Sigmoid colon (tissue), 7 donors: ENCODE data around the gene BAHCC1. TPM values are rescaled to one million over a fixed set of nuclear protein-coding genes. Genes with fewer than 3 reads are reported as not detected.

Experiments
- DNase-seq: peaks from one replicate; pipeline ENCODE4 v3.0.0-alpha.2; 2019
- H3K27ac ChIP-seq, 4 donors: fragments of 200-600 bp; sonication (generic); one replicate each; pipeline ENCODE4 v1.5.1; 2016 to 2019; ENCODE audit warnings: mild to moderate bottlenecking in 1 of 4
- H3K27me3 ChIP-seq, 3 donors: fragments of 200-600 bp; sonication (generic); one replicate each; pipeline ENCODE4 v1.5.1; 2019; ENCODE audit warnings: mild to moderate bottlenecking in 1 of 3
- H3K36me3 ChIP-seq, 4 donors: fragments of 200-600 bp; sonication (generic); one replicate each; pipeline ENCODE4 v1.5.1; 2016 to 2019
- H3K4me1 ChIP-seq, 4 donors: fragments of 200-600 bp; sonication (generic); one replicate each; pipeline ENCODE4 v1.5.1; 2017 to 2019
- H3K4me3 ChIP-seq, 4 donors: fragments of 200-600 bp; sonication (generic); one replicate each; pipeline ENCODE4 v1.5.1; 2017 to 2019; ENCODE audit warnings: mild to moderate bottlenecking in 2 of 4, moderate library complexity in 1 of 4
- H3K9me3 ChIP-seq, 4 donors: fragments of 200-600 bp in 3 of 4; sonication (generic) in 3 of 4; one replicate each; pipeline versions ENCODE4 v1.5.1 to v1.6.1; 2013 to 2019
- CTCF ChIP-seq, 4 experiments: fragments of 450-650 bp in 3 of 4; fragments of 200-600 bp in 1 of 4; IDR thresholded peaks; one replicate each; pipeline ENCODE4 v1.5.1; 2016 to 2019; ENCODE audit warnings: antibody characterized with exemption in 4 of 4, mild to moderate bottlenecking in 3 of 4, moderate library complexity in 2 of 4
- EP300 ChIP-seq, 4 donors: sonication (generic); formaldehyde crosslinking; IDR thresholded peaks; one replicate each; pipeline ENCODE4 v1.6.1; 2017; ENCODE audit warnings: antibody characterized with exemption in 4 of 4
- POLR2A ChIP-seq, 2 donors: fragments of 450-650 bp; IDR thresholded peaks; one replicate each; pipeline ENCODE4 v1.6.1; 2016; ENCODE audit warnings: antibody characterized with exemption in 2 of 2, mild to moderate bottlenecking in 2 of 2, moderate library complexity in 2 of 2
- POLR2AphosphoS5 ChIP-seq, 4 donors: sonication (generic); formaldehyde crosslinking; IDR thresholded peaks; one replicate each; pipeline ENCODE4 v1.6.1; 2017; ENCODE audit warnings: antibody characterized with exemption in 4 of 4
- WGBS, 2 donors: extraction: QIAGEN DNeasy Blood & Tissue Kit; methylation state at CpG; one replicate each; pipeline ENCODE4 v1.1.7; 2013; 5-methylcytosine and 5-hydroxymethylcytosine counted together
- intact Hi-C: fragments of 100-400 bp; cut with DNase I; formaldehyde crosslinking; loops from one replicate; pipeline ENCODE4 v1.15.1; 2023
- polyA plus RNA-seq, 3 donors: library from polyadenylated mRNA; stranded (reverse); fragments of 200-250 nt; gene quantifications; one replicate each; pipeline ENCODE4 v1.2.3, GENCODE V29; 2013
- total RNA-seq, 4 donors: library from RNA; depleted of rRNA; stranded (reverse); fragments of >200 nt; gene quantifications; one replicate each; pipeline ENCODE4 v1.1.0, GENCODE V29; 2016
- donor health status: healthy with polysubstance abuse.
- donor health status: Bipolar disorder and iron deficiency.
- donor health status: healthy.

Gene BAHCC1
- total and polyA plus RNA-seq, 7 donors: 1.8 to 18.6 (median 6.4) TPM

- DNase-seq: no peak
- no peak overlapping the region for H3K27ac ChIP-seq
- WGBS, 2 donors: 93% methylated on average over 25 of the region's 25 CpGs
- H3K4me3 ChIP-seq: no peak overlapping the region
- H3K27me3 ChIP-seq: no peaks in the 10 kb centered on the region
- no peaks in the 10 kb centered on the region for H3K9me3 ChIP-seq
- H3K4me1 ChIP-seq: no peaks in the 10 kb centered on the region
- H3K36me3 ChIP-seq: peaks cover 0 to 43% (median 3%) of the 10 kb centered on the region in 4 donors
- intact Hi-C loops: no loop called here
- TF ChIP-seq EP300 (IDR thresholded peaks at IDR 0.05) (no peak), POLR2AphosphoS5 (IDR thresholded peaks at IDR 0.05) (no peak), CTCF (IDR thresholded peaks at IDR 0.05) (no peak), POLR2A (IDR thresholded peaks at IDR 0.05) (no peak)
These were observed 52.2 kb downstream of the BAHCC1 start for GRCh38 chr17:81447331-81447933.

- 80 to 92% methylated on average over 25 of the region's 25 CpGs for WGBS, 2 donors
- no peak for DNase-seq
- Histone ChIP-seq H3K4me3 (no peak overlapping the region), H3K4me1 (no peaks in the 10 kb centered on the region), H3K27me3 (no peaks in the 10 kb centered on the region), H3K9me3 (no peaks in the 10 kb centered on the region), H3K36me3 (peaks cover 0 to 40% (median 2%) of the 10 kb centered on the region in 4 donors), H3K27ac (no peak overlapping the region)
- intact Hi-C loops: no loop called here
- TF ChIP-seq POLR2AphosphoS5 (IDR thresholded peaks at IDR 0.05): no peak
- TF ChIP-seq POLR2A (IDR thresholded peaks at IDR 0.05): no peak
- no peak for TF ChIP-seq EP300 (IDR thresholded peaks at IDR 0.05)
These were observed 53.2 kb downstream of the BAHCC1 start for GRCh38 chr17:81448442-81448841.

GRCh38 chr17:81448950-81449349 lies 53.7 kb downstream of the BAHCC1 start:
- intact Hi-C loops: no loop called here
- no peaks in the 10 kb centered on the region for H3K4me1 ChIP-seq
- no peak for DNase-seq
- H3K9me3 ChIP-seq: no peaks in the 10 kb centered on the region
- WGBS, 2 donors: 77 to 90% methylated on average over 12 of the region's 12 CpGs
- no peak for TF ChIP-seq POLR2A (IDR thresholded peaks at IDR 0.05)
- TF ChIP-seq EP300 (IDR thresholded peaks at IDR 0.05): no peak
- TF ChIP-seq POLR2AphosphoS5 (IDR thresholded peaks at IDR 0.05): no peak
- TF ChIP-seq CTCF (IDR thresholded peaks at IDR 0.05): no peak
- H3K36me3 ChIP-seq: peaks cover 0 to 36% (median 2%) of the 10 kb centered on the region in 4 donors
- H3K4me3 ChIP-seq: no peak overlapping the region
- no peak overlapping the region for H3K27ac ChIP-seq
- H3K27me3 ChIP-seq: no peaks in the 10 kb centered on the region

GRCh38 chr17:81449351-81449750 lies 54.1 kb downstream of the BAHCC1 start:
- Histone ChIP-seq H3K36me3 (peaks cover 0 to 36% (median 2%) of the 10 kb centered on the region in 4 donors), H3K4me1 (no peaks in the 10 kb centered on the region), H3K4me3 (no peak overlapping the region), H3K27me3 (no peaks in the 10 kb centered on the region), H3K27ac (no peak overlapping the region), H3K9me3 (no peaks in the 10 kb centered on the region)
- intact Hi-C loops: no loop called here
- 71 to 81% methylated on average over 8 of the region's 8 CpGs for WGBS, 2 donors
- DNase-seq: no peak
- TF ChIP-seq CTCF (IDR thresholded peaks at IDR 0.05) (no peak), EP300 (IDR thresholded peaks at IDR 0.05) (no peak), POLR2AphosphoS5 (IDR thresholded peaks at IDR 0.05) (no peak), POLR2A (IDR thresholded peaks at IDR 0.05) (no peak)

GRCh38 chr17:81451823-81452222 lies 56.6 kb downstream of the BAHCC1 start:
- Histone ChIP-seq H3K9me3 (no peaks in the 10 kb centered on the region), H3K4me3 (no peak overlapping the region), H3K4me1 (no peaks in the 10 kb centered on the region), H3K36me3 (peaks cover 0 to 37% (median 2%) of the 10 kb centered on the region in 4 donors), H3K27ac (no peak overlapping the region), H3K27me3 (no peaks in the 10 kb centered on the region)
- TF ChIP-seq EP300 (IDR thresholded peaks at IDR 0.05): no peak
- TF ChIP-seq POLR2A (IDR thresholded peaks at IDR 0.05): no peak
- TF ChIP-seq CTCF (IDR thresholded peaks at IDR 0.05): no peak
- no peak for TF ChIP-seq POLR2AphosphoS5 (IDR thresholded peaks at IDR 0.05)
- DNase-seq: no peak
- 93 to 96% methylated on average over 26 of the region's 26 CpGs for WGBS, 2 donors
- intact Hi-C loops: no loop called here
